ENCODE data around the gene MCRIP2. TPM values are rescaled to one million over a fixed set of nuclear protein-coding genes. Genes with fewer than 3 reads are reported as not detected.
"Not testable (repeated sequence)": the region's sequence is repeated elsewhere in the genome, so short reads cannot be mapped to it uniquely, and the experiment has no call there.

MCRIP2 gene
- total and polyA plus RNA-seq, 2 donors = 17.0 to 25.2 TPM

DNA sequence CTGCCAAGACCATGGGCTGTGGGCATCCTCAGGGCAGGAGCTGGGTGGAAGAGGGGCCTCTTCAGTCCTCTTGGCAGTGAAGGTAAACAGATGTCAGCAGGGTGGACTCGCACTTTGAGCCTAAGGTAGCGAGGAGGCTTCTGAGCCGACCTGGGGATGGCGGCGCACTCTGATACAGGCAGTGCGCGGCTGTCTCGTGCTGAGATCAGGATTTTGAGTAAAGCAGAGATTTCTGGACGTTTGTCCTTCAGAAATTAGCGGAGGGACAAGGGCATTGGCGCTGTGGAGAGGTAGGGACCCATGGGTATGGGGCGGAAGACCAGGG lies 44.9 kb upstream of the MCRIP2 start:
- 96% methylated on average over 12 of the region's 12 CpGs for WGBS
- Histone ChIP-seq H3K9me3 (ENCODE audit: control insufficient read depth in 2 of 2, insufficient read depth in 1 of 2, low read length in 1 of 2) (no peaks in the 10 kb centered on the region), H3K36me3 (ENCODE audit: control insufficient read depth in 2 of 2, insufficient read depth in 2 of 2, low read length in 1 of 2) (peaks cover 35 to 42% of the 10 kb centered on the region in 2 donors), H3K4me3 (ENCODE audit: low read length in 2 of 2) (no peak overlapping the region), H3K27me3 (ENCODE audit: control insufficient read depth in 2 of 2, insufficient read depth in 1 of 2, low read length in 1 of 2) (no peaks in the 10 kb centered on the region), H3K4me1 (ENCODE audit: control insufficient read depth in 2 of 2, insufficient read depth in 2 of 2, low read length in 2 of 2) (peaks cover 20 to 63% of the 10 kb centered on the region in 2 donors), H3K27ac (ENCODE audit: low read depth in 1 of 2, low read length in 1 of 2) (no peak overlapping the region)
- no peak for DNase-seq (ENCODE audit: low read depth in 6 of 9, low spot score in 9 of 9)

DNA sequence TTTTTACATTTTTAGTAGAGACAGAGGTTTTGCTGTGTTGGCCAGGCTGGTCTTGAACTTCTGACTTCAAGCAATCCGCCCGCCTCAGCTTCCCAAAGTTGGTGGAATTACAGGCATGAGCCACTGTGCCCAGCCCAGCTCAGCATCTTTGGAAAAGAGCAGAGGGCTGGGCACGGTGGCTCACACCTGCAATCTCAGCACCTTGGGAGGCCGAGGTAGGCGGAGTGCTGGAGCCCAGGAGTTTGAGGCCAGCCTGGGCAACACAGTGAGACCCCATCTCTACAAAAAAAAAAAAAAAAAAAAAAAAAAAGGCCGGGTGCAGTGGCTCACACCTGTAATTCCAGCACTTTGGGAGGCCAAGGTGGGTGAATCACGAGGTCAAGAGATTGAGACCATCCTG lies 44.0 kb upstream of the MCRIP2 start:
- 96% methylated on average over 7 of the region's 7 CpGs for WGBS
- H3K36me3 ChIP-seq (ENCODE audit: control insufficient read depth in 2 of 2, insufficient read depth in 2 of 2, low read length in 1 of 2) = peaks cover 27 to 41% of the 10 kb centered on the region in 2 donors

DNA sequence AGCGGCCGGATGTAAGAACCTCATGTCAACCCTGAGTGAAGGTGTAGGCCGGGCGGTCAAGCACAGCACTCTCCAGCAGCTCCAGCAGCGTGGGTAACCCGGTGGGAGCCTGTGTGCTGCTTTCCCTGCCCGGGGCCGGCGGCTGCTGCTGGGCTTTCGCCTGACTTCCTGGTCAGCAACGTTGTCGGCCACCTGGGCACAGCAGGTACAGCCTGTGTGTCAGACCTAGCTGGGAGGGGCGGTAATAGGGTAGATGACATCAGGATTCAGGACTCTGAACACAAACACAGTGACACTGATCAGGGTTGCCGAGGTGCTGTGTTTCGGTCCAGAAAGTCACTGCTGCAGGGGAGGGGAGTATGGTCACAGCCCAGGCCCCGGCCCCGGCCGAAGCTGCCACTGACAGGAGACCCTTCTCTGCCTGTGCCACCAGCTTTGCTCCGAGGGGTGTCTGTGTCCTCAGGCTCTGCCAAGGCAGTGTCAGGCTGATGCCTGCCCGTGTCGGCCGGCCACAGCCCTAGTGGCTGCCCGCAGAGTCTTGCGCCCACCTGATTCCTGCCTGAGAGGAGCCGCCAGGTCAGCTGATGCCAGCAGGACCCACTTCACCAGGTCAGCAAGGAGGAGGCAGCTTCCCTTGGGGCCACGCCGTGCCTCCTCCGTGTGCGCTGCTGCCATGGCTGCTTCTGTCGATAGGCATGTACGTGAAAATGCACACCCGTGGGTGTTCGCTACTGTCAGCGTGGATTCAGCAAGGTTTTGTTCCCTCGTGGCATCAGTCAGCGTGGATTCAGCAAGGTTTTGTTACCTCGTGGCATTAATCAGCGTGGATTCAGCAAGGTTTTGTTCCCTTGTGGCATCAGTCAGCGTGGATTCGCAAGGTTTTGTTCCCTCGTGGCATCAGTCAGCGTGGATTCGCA lies 42.5 kb upstream of the MCRIP2 start:
- H3K36me3 ChIP-seq (ENCODE audit: control insufficient read depth in 2 of 2, insufficient read depth in 2 of 2, low read length in 1 of 2) = peaks cover 22 to 29% of the 10 kb centered on the region in 2 donors
- no peak for DNase-seq (ENCODE audit: low read depth in 6 of 9, low spot score in 9 of 9)

More for the DNA sequence above, 44.0 kb upstream of the MCRIP2 start:
- H3K9me3 ChIP-seq (ENCODE audit: control insufficient read depth in 2 of 2, insufficient read depth in 1 of 2, low read length in 1 of 2); H3K27ac ChIP-seq (ENCODE audit: low read depth in 1 of 2, low read length in 1 of 2); H3K4me3 ChIP-seq (ENCODE audit: low read length in 2 of 2); H3K27me3 ChIP-seq (ENCODE audit: control insufficient read depth in 2 of 2, insufficient read depth in 1 of 2, low read length in 1 of 2); DNase-seq (ENCODE audit: low read depth in 6 of 9, low spot score in 9 of 9): not testable (repeated sequence)
- H3K4me1 ChIP-seq (ENCODE audit: control insufficient read depth in 2 of 2, insufficient read depth in 2 of 2, low read length in 2 of 2) = peaks cover 20 to 62% of the 10 kb centered on the region in 2 donors

DNA sequence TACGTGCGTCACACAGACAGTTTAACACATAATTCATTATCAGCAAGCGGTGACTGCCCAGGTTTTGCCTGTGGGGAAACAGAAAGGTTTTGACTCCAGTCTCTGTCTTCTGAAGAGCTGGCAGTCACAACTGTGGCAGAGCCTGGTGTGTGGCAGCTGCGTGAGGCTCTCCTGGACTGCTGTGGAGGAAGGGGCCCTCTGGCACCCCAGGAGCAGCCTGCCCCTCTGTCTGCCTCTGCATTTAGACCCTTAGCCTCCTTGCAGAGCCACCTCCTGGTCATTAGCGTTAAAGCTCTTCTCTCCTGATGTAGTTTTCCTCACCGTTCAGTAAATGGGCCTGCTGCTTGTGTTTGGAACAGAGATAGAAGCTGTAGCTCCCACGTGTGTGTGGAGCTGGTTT lies 40.8 kb upstream of the MCRIP2 start:
- DNase-seq (ENCODE audit: low read depth in 6 of 9, low spot score in 9 of 9) = peak in 2 of 9 donors; percentile 36 to 66
- 49% methylated on average over 7 of the region's 7 CpGs for WGBS
- H3K36me3 ChIP-seq (ENCODE audit: control insufficient read depth in 2 of 2, insufficient read depth in 2 of 2, low read length in 1 of 2) = peaks cover 21 to 28% of the 10 kb centered on the region in 2 donors

More for the DNA sequence above, 42.5 kb upstream of the MCRIP2 start:
- Histone ChIP-seq H3K9me3 (ENCODE audit: control insufficient read depth in 2 of 2, insufficient read depth in 1 of 2, low read length in 1 of 2) (no peaks in the 10 kb centered on the region), H3K4me1 (ENCODE audit: control insufficient read depth in 2 of 2, insufficient read depth in 2 of 2, low read length in 2 of 2) (peaks cover 30 to 63% of the 10 kb centered on the region in 2 donors), H3K4me3 (ENCODE audit: low read length in 2 of 2) (no peak overlapping the region), H3K27me3 (ENCODE audit: control insufficient read depth in 2 of 2, insufficient read depth in 1 of 2, low read length in 1 of 2) (no peaks in the 10 kb centered on the region), H3K27ac (ENCODE audit: low read depth in 1 of 2, low read length in 1 of 2) (no peak overlapping the region)
- WGBS = 98% methylated on average over 43 of the region's 43 CpGs

DNA sequence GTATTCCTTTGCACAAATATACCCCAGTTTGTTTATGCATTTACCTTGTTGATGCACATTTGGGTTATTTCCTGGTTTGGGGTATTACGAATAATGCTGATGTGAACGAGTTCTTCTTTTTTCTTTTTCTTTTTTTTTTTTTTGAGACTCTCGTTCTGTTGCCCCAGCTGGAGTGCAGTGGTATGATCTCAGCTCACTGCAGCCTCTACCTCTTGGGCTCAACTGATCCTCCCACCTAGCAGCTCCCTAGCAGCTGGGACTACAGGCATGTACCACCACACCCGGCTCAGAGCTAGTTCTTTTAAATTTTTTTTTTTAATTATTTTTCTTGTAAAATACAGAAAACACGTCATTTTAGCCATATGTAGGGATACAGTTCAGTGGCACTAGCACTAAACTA lies 37.7 kb upstream of the MCRIP2 start:
- peak overlapping the region; percentile 17 to 32 for H3K4me3 ChIP-seq (ENCODE audit: low read length in 2 of 2)
- WGBS = 20% methylated on average over 5 of the region's 5 CpGs

More for the DNA sequence above, 40.8 kb upstream of the MCRIP2 start:
- H3K9me3 ChIP-seq (ENCODE audit: control insufficient read depth in 2 of 2, insufficient read depth in 1 of 2, low read length in 1 of 2) = peaks cover 0 to 11% of the 10 kb centered on the region in 2 donors
- peaks cover 38 to 66% of the 10 kb centered on the region in 2 donors for H3K4me1 ChIP-seq (ENCODE audit: control insufficient read depth in 2 of 2, insufficient read depth in 2 of 2, low read length in 2 of 2)
- peak overlapping the region; percentile 74 to 79 for H3K27ac ChIP-seq (ENCODE audit: low read depth in 1 of 2, low read length in 1 of 2)
- no peak overlapping the region for H3K4me3 ChIP-seq (ENCODE audit: low read length in 2 of 2)
- H3K27me3 ChIP-seq (ENCODE audit: control insufficient read depth in 2 of 2, insufficient read depth in 1 of 2, low read length in 1 of 2) = no peaks in the 10 kb centered on the region

DNA sequence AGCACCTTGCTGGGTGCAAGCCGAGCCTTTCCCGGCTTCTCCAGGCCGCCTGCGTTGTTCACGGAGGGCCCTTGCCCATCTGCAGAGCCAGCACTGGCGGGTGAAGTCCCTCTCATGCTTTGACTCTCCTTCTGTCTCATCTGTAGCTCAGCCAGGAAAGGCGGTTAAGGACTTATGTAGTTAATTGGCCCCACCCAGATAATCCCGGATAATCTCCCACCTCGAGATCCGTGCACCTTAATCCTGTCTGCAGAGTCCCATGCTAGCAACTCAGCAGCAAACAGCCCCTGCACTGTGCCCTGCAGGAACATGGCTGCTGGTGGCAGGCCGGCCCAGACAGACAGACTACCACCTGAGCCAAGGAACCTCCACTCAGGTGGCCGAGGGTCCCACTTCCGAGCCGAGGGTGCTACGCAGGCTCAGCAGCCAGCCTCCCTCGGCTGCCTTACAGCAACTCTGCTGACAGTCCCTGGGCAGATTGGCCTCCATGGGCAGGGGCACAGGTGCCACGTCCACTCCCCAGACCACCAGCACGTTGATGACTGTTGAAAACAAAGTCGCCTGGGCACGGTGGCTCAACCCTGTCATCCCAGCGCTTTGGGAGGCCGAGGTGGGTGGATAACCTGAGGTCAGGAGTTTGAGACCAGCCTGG lies 34.8 kb upstream of the MCRIP2 start:
- WGBS = 97% methylated on average over 22 of the region's 22 CpGs
- no peaks in the 10 kb centered on the region for H3K27me3 ChIP-seq (ENCODE audit: control insufficient read depth in 2 of 2, insufficient read depth in 1 of 2, low read length in 1 of 2)

More for the DNA sequence above, 37.7 kb upstream of the MCRIP2 start:
- peaks cover 0 to 11% of the 10 kb centered on the region in 2 donors for H3K9me3 ChIP-seq (ENCODE audit: control insufficient read depth in 2 of 2, insufficient read depth in 1 of 2, low read length in 1 of 2)
- H3K27ac ChIP-seq (ENCODE audit: low read depth in 1 of 2, low read length in 1 of 2) = peak overlapping the region; percentile 98 to 99
- H3K27me3 ChIP-seq (ENCODE audit: control insufficient read depth in 2 of 2, insufficient read depth in 1 of 2, low read length in 1 of 2) = no peaks in the 10 kb centered on the region
- H3K4me1 ChIP-seq (ENCODE audit: control insufficient read depth in 2 of 2, insufficient read depth in 2 of 2, low read length in 2 of 2) = peaks cover 38 to 57% of the 10 kb centered on the region in 2 donors
- DNase-seq (ENCODE audit: low read depth in 6 of 9, low spot score in 9 of 9) = peak in 4 of 9 donors; percentile 42 to 78 (median 46)
- peaks cover 7 to 8% of the 10 kb centered on the region in 2 donors for H3K36me3 ChIP-seq (ENCODE audit: control insufficient read depth in 2 of 2, insufficient read depth in 2 of 2, low read length in 1 of 2)

DNA sequence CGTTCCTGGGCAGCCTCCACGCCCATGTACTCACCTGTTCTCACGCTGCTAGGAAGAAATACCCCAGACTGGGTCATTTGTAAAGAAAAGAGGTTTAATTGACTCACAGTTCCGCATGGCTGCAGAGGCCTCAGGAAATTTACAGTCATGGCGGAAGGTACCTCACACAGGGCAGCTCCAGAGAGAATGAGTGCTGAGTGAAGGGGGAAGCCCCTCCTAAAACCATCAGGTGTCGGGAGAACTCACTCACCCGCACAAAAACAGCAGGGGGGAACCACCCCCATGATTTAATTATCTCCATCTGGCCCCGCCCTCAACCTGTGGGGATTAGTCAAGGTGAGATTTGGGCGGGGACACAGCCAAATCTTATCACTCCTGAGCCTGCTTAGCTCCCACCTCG lies 33.6 kb upstream of the MCRIP2 start:
- peaks cover 18 to 33% of the 10 kb centered on the region in 2 donors for H3K4me1 ChIP-seq (ENCODE audit: control insufficient read depth in 2 of 2, insufficient read depth in 2 of 2, low read length in 2 of 2)
- H3K27ac ChIP-seq (ENCODE audit: low read depth in 1 of 2, low read length in 1 of 2) = no peak overlapping the region
- peaks cover 0 to 3% of the 10 kb centered on the region in 2 donors for H3K36me3 ChIP-seq (ENCODE audit: control insufficient read depth in 2 of 2, insufficient read depth in 2 of 2, low read length in 1 of 2)
- peaks cover 0 to 11% of the 10 kb centered on the region in 2 donors for H3K9me3 ChIP-seq (ENCODE audit: control insufficient read depth in 2 of 2, insufficient read depth in 1 of 2, low read length in 1 of 2)
- no peak overlapping the region for H3K4me3 ChIP-seq (ENCODE audit: low read length in 2 of 2)
- DNase-seq (ENCODE audit: low read depth in 6 of 9, low spot score in 9 of 9) = no peak
- 91% methylated on average over 10 of the region's 10 CpGs for WGBS
- no peaks in the 10 kb centered on the region for H3K27me3 ChIP-seq (ENCODE audit: control insufficient read depth in 2 of 2, insufficient read depth in 1 of 2, low read length in 1 of 2)

More for the DNA sequence above, 34.8 kb upstream of the MCRIP2 start:
- H3K4me1 ChIP-seq (ENCODE audit: control insufficient read depth in 2 of 2, insufficient read depth in 2 of 2, low read length in 2 of 2) = peaks cover 27 to 44% of the 10 kb centered on the region in 2 donors
- H3K9me3 ChIP-seq (ENCODE audit: control insufficient read depth in 2 of 2, insufficient read depth in 1 of 2, low read length in 1 of 2) = peaks cover 0 to 11% of the 10 kb centered on the region in 2 donors
- H3K36me3 ChIP-seq (ENCODE audit: control insufficient read depth in 2 of 2, insufficient read depth in 2 of 2, low read length in 1 of 2) = peaks cover 0 to 3% of the 10 kb centered on the region in 2 donors
- no peak overlapping the region for H3K4me3 ChIP-seq (ENCODE audit: low read length in 2 of 2)
- H3K27ac ChIP-seq (ENCODE audit: low read depth in 1 of 2, low read length in 1 of 2) = no peak overlapping the region
- no peak for DNase-seq (ENCODE audit: low read depth in 6 of 9, low spot score in 9 of 9)

DNA sequence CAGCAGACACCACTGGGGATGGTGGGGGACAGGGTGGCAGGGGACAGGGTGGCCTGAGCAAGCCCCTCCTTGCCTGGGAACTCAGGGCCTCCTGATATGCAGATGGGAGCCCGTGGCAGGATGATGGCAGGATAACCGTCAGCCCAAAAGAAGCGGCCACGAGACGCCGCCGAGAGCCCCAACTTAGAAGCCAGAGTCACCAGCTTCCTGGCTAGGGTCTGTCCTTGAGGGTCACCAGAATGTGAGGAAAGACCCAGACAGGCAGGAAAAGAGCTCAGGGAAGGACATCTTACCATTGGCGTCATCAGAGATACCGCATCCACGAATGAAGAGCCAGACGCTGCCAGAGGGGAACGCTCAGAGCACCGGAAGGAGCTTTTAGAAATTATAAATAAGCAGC lies 32.3 kb upstream of the MCRIP2 start:
- Histone ChIP-seq H3K27ac (ENCODE audit: low read depth in 1 of 2, low read length in 1 of 2) (no peak overlapping the region), H3K4me1 (ENCODE audit: control insufficient read depth in 2 of 2, insufficient read depth in 2 of 2, low read length in 2 of 2) (peaks cover 9 to 20% of the 10 kb centered on the region in 2 donors), H3K27me3 (ENCODE audit: control insufficient read depth in 2 of 2, insufficient read depth in 1 of 2, low read length in 1 of 2) (no peaks in the 10 kb centered on the region), H3K4me3 (ENCODE audit: low read length in 2 of 2) (no peak overlapping the region), H3K9me3 (ENCODE audit: control insufficient read depth in 2 of 2, insufficient read depth in 1 of 2, low read length in 1 of 2) (peaks cover 0 to 11% of the 10 kb centered on the region in 2 donors), H3K36me3 (ENCODE audit: control insufficient read depth in 2 of 2, insufficient read depth in 2 of 2, low read length in 1 of 2) (peaks cover 5 to 7% of the 10 kb centered on the region in 2 donors)
- no peak for DNase-seq (ENCODE audit: low read depth in 6 of 9, low spot score in 9 of 9)
- WGBS = 97% methylated on average over 13 of the region's 13 CpGs

DNA sequence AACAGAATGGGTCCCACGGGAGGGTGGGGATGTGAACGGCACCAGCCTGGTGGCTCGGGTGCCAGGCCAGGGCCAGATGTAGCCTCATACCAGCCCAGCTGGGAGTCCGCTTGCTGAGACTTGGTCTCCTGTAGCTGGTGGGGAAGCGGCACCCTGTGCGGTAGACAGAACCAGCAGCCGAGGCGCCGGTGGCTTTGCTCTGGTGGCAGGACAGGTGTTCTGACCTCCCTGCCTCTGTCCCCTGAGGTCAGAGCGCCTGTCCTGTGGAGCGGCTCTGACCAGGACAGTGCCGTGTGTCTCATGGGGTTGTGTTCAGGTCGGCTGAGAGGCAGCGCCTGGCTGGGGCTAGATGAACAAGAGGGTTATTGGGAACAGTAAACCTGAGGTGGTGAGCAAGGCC lies 31.6 kb upstream of the MCRIP2 start:
- H3K27ac ChIP-seq (ENCODE audit: low read depth in 1 of 2, low read length in 1 of 2) = peak overlapping the region in 1 of 2 donors; percentile 11
- peaks cover 3 to 14% of the 10 kb centered on the region in 2 donors for H3K4me1 ChIP-seq (ENCODE audit: control insufficient read depth in 2 of 2, insufficient read depth in 2 of 2, low read length in 2 of 2)
- peaks cover 7 to 13% of the 10 kb centered on the region in 2 donors for H3K36me3 ChIP-seq (ENCODE audit: control insufficient read depth in 2 of 2, insufficient read depth in 2 of 2, low read length in 1 of 2)
- H3K9me3 ChIP-seq (ENCODE audit: control insufficient read depth in 2 of 2, insufficient read depth in 1 of 2, low read length in 1 of 2) = peaks cover 0 to 8% of the 10 kb centered on the region in 2 donors
- WGBS = 96% methylated on average over 14 of the region's 14 CpGs
- H3K4me3 ChIP-seq (ENCODE audit: low read length in 2 of 2) = no peak overlapping the region
- no peaks in the 10 kb centered on the region for H3K27me3 ChIP-seq (ENCODE audit: control insufficient read depth in 2 of 2, insufficient read depth in 1 of 2, low read length in 1 of 2)
- DNase-seq (ENCODE audit: low read depth in 6 of 9, low spot score in 9 of 9) = no peak
